GM18508 (cell line): ENCODE data around the gene TBC1D4.
"Not testable (repeated sequence)": the region's sequence is repeated elsewhere in the genome, so short reads cannot be mapped to it uniquely, and the experiment has no call there.

ENCODE experiments used
- ATAC-seq: cut with Tn5 transposase; IDR thresholded peaks from one replicate; pipeline ENCODE4 v1.9.1; 2021; ENCODE audit warnings: moderate number of reproducible peaks; ENCODE audit not compliant: insufficient read depth, unreplicated experiment

The TBC1D4 gene

GRCh38 chr13:75334634-75335447, 147.1 kb downstream of the TBC1D4 start:
- no peak for ATAC-seq

- no peak for ATAC-seq
These were observed 148.9 kb downstream of the TBC1D4 start for GRCh38 chr13:75333103-75333502.

GRCh38 chr13:75331792-75332349, 150.1 kb downstream of the TBC1D4 start:
- no peak for ATAC-seq

GRCh38 chr13:75330770-75331169, 151.2 kb downstream of the TBC1D4 start:
- no peak for ATAC-seq

- ATAC-seq = no peak
These were observed 152.2 kb downstream of the TBC1D4 start for GRCh38 chr13:75329723-75330122.

- ATAC-seq = no peak
These were observed 152.9 kb downstream of the TBC1D4 start for GRCh38 chr13:75329097-75329496.

- no peak for ATAC-seq
These were observed 154.8 kb downstream of the TBC1D4 start for GRCh38 chr13:75327135-75327510.

- peak; percentile 88 for ATAC-seq
These were observed 155.5 kb downstream of the TBC1D4 start for GRCh38 chr13:75326173-75327134.

- ATAC-seq = no peak
These were observed 156.3 kb downstream of the TBC1D4 start for GRCh38 chr13:75325711-75326110.

- no peak for ATAC-seq
These were observed 157.5 kb downstream of the TBC1D4 start for GRCh38 chr13:75324413-75324940.

- no peak for ATAC-seq
These were observed 160.9 kb downstream of the TBC1D4 start for GRCh38 chr13:75321084-75321483.

GRCh38 chr13:75319254-75319653, 162.7 kb downstream of the TBC1D4 start:
- no peak for ATAC-seq

- no peak for ATAC-seq
These were observed 163.7 kb downstream of the TBC1D4 start for GRCh38 chr13:75318138-75318833.

GRCh38 chr13:75316427-75316826, 165.5 kb downstream of the TBC1D4 start:
- ATAC-seq = no peak

GRCh38 chr13:75312884-75313520, 169.0 kb downstream of the TBC1D4 start:
- ATAC-seq = no peak

GRCh38 chr13:75309981-75310580, 171.9 kb downstream of the TBC1D4 start:
- peak; percentile 43 for ATAC-seq

GRCh38 chr13:75308222-75308621, 173.7 kb downstream of the TBC1D4 start:
- ATAC-seq = peak; percentile 49

- no peak for ATAC-seq
These were observed 174.5 kb downstream of the TBC1D4 start for GRCh38 chr13:75307370-75307949.

- ATAC-seq = not testable (repeated sequence)
These were observed 175.0 kb downstream of the TBC1D4 start for GRCh38 chr13:75306967-75307366.
